Keratinocyte (primary cell): ENCODE data around the gene TLL1. TPM values are rescaled to one million over a fixed set of nuclear protein-coding genes. Genes with fewer than 3 reads are reported as not detected.
A peak's percentile ranks its signal among the peaks of the same experiment; 100 is the strongest.

Experiments
- DNase-seq: peaks from one replicate; pipeline ENCODE4 v3.0.0-alpha.2; 2011; ENCODE audit warnings: low read depth, missing footprints, low spot score
- FAIRE-seq: peaks from 2 replicates; lab custom pipeline; 2011; peaks lifted over from hg19 to GRCh38; lab: Jason Lieb, UNC
- H2AFZ ChIP-seq: 2 replicates; pipeline ENCODE4 v1.6.0; 2012; ENCODE audit warnings: low read length, control low read depth, inconsistent platforms; ENCODE audit not compliant: control insufficient read depth
- H3K27ac ChIP-seq: 2 replicates; pipeline ENCODE4 v1.5.1; 2011; ENCODE audit warnings: low read length; ENCODE audit not compliant: control insufficient read depth, insufficient read depth
- H3K27me3 ChIP-seq: 3 replicates; pipeline ENCODE4 v1.6.0; 2011; ENCODE audit warnings: low read length; ENCODE audit not compliant: control insufficient read depth, insufficient read depth; ENCODE audit errors: extremely low read depth
- H3K36me3 ChIP-seq, 2 experiments: 2 replicates in 1 of 2; 3 replicates in 1 of 2; pipeline ENCODE4 v1.5.1; 2011; ENCODE audit warnings: low read length in 2 of 2, mild to moderate bottlenecking in 1 of 2; ENCODE audit not compliant: control insufficient read depth in 2 of 2, insufficient read depth in 2 of 2; ENCODE audit errors: extremely low read depth in 1 of 2
- H3K4me1 ChIP-seq: 3 replicates; pipeline ENCODE4 v1.5.1; 2011; ENCODE audit warnings: low read length; ENCODE audit not compliant: control insufficient read depth, insufficient read depth; ENCODE audit errors: extremely low read depth
- H3K4me2 ChIP-seq: 3 replicates; pipeline ENCODE4 v1.6.0; 2011; ENCODE audit warnings: low read depth, low read length; ENCODE audit not compliant: control insufficient read depth, insufficient read depth; ENCODE audit errors: extremely low read depth
- H3K4me3 ChIP-seq, 3 experiments: fragments of 200-600 bp in 1 of 3; sonication (generic) in 1 of 3; 2 replicates in 2 of 3; 3 replicates in 1 of 3; pipeline ENCODE4 v1.5.1; 2011 to 2016; ENCODE audit warnings: low read length in 3 of 3, mild to moderate bottlenecking in 3 of 3, control low read depth in 2 of 3, inconsistent platforms in 1 of 3, low read depth in 1 of 3, mixed read lengths in 1 of 3, mixed run types in 1 of 3, moderate library complexity in 1 of 3; ENCODE audit not compliant: control insufficient read depth in 2 of 3, insufficient read depth in 2 of 3; ENCODE audit errors: extremely low read depth in 1 of 3
- H3K79me2 ChIP-seq: 2 replicates; pipeline ENCODE4 v1.6.0; 2012; ENCODE audit warnings: low read length; ENCODE audit not compliant: control insufficient read depth, insufficient read depth
- H3K9ac ChIP-seq: 3 replicates; pipeline ENCODE4 v1.6.0; 2011; ENCODE audit warnings: low read length; ENCODE audit not compliant: control insufficient read depth, insufficient read depth; ENCODE audit errors: extremely low read depth
- H3K9me1 ChIP-seq: 3 replicates; pipeline ENCODE4 v1.6.0; 2011; ENCODE audit warnings: low read length; ENCODE audit not compliant: control insufficient read depth, insufficient read depth; ENCODE audit errors: extremely low read depth
- H3K9me3 ChIP-seq: 2 replicates; pipeline ENCODE4 v1.5.1; 2012; ENCODE audit warnings: low read depth, low read length; ENCODE audit not compliant: control insufficient read depth
- H4K20me1 ChIP-seq: 3 replicates; pipeline ENCODE4 v1.6.0; 2011; ENCODE audit warnings: low read length; ENCODE audit not compliant: control insufficient read depth, insufficient read depth; ENCODE audit errors: extremely low read depth
- EZH2 ChIP-seq: IDR thresholded peaks from one replicate; pipeline ENCODE4 v1.6.1; 2012; ENCODE audit warnings: inconsistent platforms, mild to moderate bottlenecking, low read length, moderate library complexity
- dilution Hi-C: fragments of 300-500 bp; cut with MboI; formaldehyde crosslinking; loops from one replicate; pipeline ENCODE4 v1.7.0; 2020; ENCODE audit warnings: low sequenced_read_pairs; ENCODE audit not compliant: extremely low pct_ligation_motif_present
- polyA plus RNA-seq, 5 experiments: library from polyadenylated mRNA; depleted of rRNA in 3 of 5; stranded (reverse) in 3 of 5; stranded (forward) in 1 of 5; unstranded in 1 of 5; fragments of >200 nt; gene quantifications; 1 replicate in 1 of 5; 2 replicates in 3 of 5; 3 replicates in 1 of 5; pipeline versions ENCODE4 v1.2.1 to v1.2.3, GENCODE V29; 2011 to 2012; ENCODE audit warnings: missing spikeins in 2 of 5, low read depth in 1 of 5, low replicate concordance in 1 of 5
- TF ChIP-seq, protein P1 (sequence below), 3 experiments: IDR thresholded peaks in 1 of 3; conservative IDR thresholded peaks in 1 of 3; optimal IDR thresholded peaks in 1 of 3; 2 replicates in 2 of 3; 3 replicates in 1 of 3; pipeline versions ENCODE3 to v1.5.1; 2011; ENCODE audit warnings: low read length in 3 of 3, mild to moderate bottlenecking in 3 of 3, moderate library complexity in 2 of 3, control low read depth in 1 of 3, inconsistent platforms in 1 of 3; ENCODE audit not compliant: insufficient read depth in 2 of 3; ENCODE audit errors: extremely low read depth in 1 of 3

Gene TLL1
- polyA plus RNA-seq, 1 donor (not counting 4 experiments of a cell fraction or from before 2014, with no cell fraction given): 1.5 TPM

GRCh38 chr4:165970703-165971420 is 97.8 kb downstream of the TLL1 start:
- peak overlapping the region; percentile 71 for H3K4me2 ChIP-seq
- H3K27ac ChIP-seq: peak overlapping the region; percentile 93
- DNase-seq: no peak

GRCh38 chr4:165971446-165971845 is 98.4 kb downstream of the TLL1 start:
- FAIRE-seq (peak; percentile 61), DNase-seq (no peak)
- dilution Hi-C loops: no loop called here
- Histone ChIP-seq H3K27me3 (no peaks in the 10 kb centered on the region), H3K27ac (peak overlapping the region; percentile 93), H2AFZ (peak overlapping the region; percentile 25), H3K9ac (peak overlapping the region; percentile 56), H3K9me3 (no peaks in the 10 kb centered on the region), H3K9me1 (no peaks in the 10 kb centered on the region), H4K20me1 (no peaks in the 10 kb centered on the region), H3K4me2 (peak overlapping the region; percentile 71), H3K4me3 (peak overlapping the region in 1 of 3 experiments; percentile 21), H3K79me2 (no peaks in the 10 kb centered on the region), H3K36me3 (no peaks in the 10 kb centered on the region), H3K4me1 (peaks cover 43% of the 10 kb centered on the region)
- TF ChIP-seq, protein P1, sequence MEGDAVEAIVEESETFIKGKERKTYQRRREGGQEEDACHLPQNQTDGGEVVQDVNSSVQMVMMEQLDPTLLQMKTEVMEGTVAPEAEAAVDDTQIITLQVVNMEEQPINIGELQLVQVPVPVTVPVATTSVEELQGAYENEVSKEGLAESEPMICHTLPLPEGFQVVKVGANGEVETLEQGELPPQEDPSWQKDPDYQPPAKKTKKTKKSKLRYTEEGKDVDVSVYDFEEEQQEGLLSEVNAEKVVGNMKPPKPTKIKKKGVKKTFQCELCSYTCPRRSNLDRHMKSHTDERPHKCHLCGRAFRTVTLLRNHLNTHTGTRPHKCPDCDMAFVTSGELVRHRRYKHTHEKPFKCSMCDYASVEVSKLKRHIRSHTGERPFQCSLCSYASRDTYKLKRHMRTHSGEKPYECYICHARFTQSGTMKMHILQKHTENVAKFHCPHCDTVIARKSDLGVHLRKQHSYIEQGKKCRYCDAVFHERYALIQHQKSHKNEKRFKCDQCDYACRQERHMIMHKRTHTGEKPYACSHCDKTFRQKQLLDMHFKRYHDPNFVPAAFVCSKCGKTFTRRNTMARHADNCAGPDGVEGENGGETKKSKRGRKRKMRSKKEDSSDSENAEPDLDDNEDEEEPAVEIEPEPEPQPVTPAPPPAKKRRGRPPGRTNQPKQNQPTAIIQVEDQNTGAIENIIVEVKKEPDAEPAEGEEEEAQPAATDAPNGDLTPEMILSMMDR (optimal IDR thresholded peaks at IDR 0.05 in 1 of 3, IDR thresholded peaks at IDR 0.05 in 1 of 3, conservative IDR thresholded peaks at IDR 0.05 in 1 of 3; ENCODE audit: extremely low read depth in 1 of 3, insufficient read depth in 2 of 3, low read length in 3 of 3): no peak
- TF ChIP-seq EZH2: no peak

More at GRCh38 chr4:165970703-165971420, 97.8 kb downstream of the TLL1 start:
- Histone ChIP-seq H2AFZ (peak overlapping the region; percentile 25), H3K9ac (peak overlapping the region; percentile 51), H3K36me3 (no peaks in the 10 kb centered on the region), H3K4me3 (no peak overlapping the region), H3K4me1 (peaks cover 43% of the 10 kb centered on the region), H3K27me3 (no peaks in the 10 kb centered on the region), H4K20me1 (no peaks in the 10 kb centered on the region), H3K9me3 (peaks cover 4% of the 10 kb centered on the region), H3K79me2 (no peaks in the 10 kb centered on the region), H3K9me1 (no peaks in the 10 kb centered on the region)
- TF ChIP-seq, protein P1 (optimal IDR thresholded peaks at IDR 0.05 in 1 of 3, IDR thresholded peaks at IDR 0.05 in 1 of 3, conservative IDR thresholded peaks at IDR 0.05 in 1 of 3; ENCODE audit: extremely low read depth in 1 of 3, insufficient read depth in 2 of 3, low read length in 3 of 3): no peak
- no peak for TF ChIP-seq EZH2
- FAIRE-seq: peak; percentile 85
- dilution Hi-C loops: no loop called here
